Measurements from ENCODE around the gene ZSCAN5A.

- TF ChIP-seq CTCF (IDR thresholded peaks at IDR 0.05 in 2 of 3, conservative IDR thresholded peaks at IDR 0.05 in 1 of 3; ENCODE audit: insufficient read depth in 2 of 3, low read depth in 1 of 3, low read length in 3 of 3) (no peak; a peak in 1 of 6 replicates), PCBP2 (IDR thresholded peaks at IDR 0.05; ENCODE audit: low read depth, low read length, poor library complexity, severe bottlenecking) (no peak), SAFB2 (IDR thresholded peaks at IDR 0.05; ENCODE audit: borderline replicate concordance, low read depth, low read length, severe bottlenecking) (no peak), MAFK (IDR thresholded peaks at IDR 0.05; ENCODE audit: low read length) (no peak), CBX2 (IDR thresholded peaks at IDR 0.05; ENCODE audit: insufficient read depth, low read length, poor library complexity, severe bottlenecking) (no peak)
Measured at GRCh38 chr19:56315077-56315828, 614 bp upstream of the ZSCAN5A start.

All from K562 (cell line).